Neutrophil (primary cell): ENCODE results near the gene TNRC6C.

Experiments
- H3K27ac ChIP-seq: fragments of 200-600 bp; sonication (generic); 2 replicates; pipeline ENCODE4 v1.5.1; 2016; ENCODE audit warnings: mild to moderate bottlenecking, moderate library complexity
- H3K27me3 ChIP-seq: fragments of 200-600 bp; sonication (generic); 2 replicates; pipeline ENCODE4 v1.6.0; 2016; ENCODE audit warnings: mild to moderate bottlenecking
- H3K36me3 ChIP-seq: fragments of 200-600 bp; sonication (generic); 2 replicates; pipeline ENCODE4 v1.5.1; 2017
- H3K4me1 ChIP-seq, 2 experiments: fragments of 200-600 bp in 1 of 2; sonication (generic) in 1 of 2; 1 replicate in 1 of 2; 2 replicates in 1 of 2; pipeline versions ENCODE4 v1.5.1 to v1.6.1; 2013 to 2016; ENCODE audit warnings: low read depth in 1 of 2, low read length in 1 of 2, mild to moderate bottlenecking in 1 of 2, moderate library complexity in 1 of 2; ENCODE audit not compliant: control insufficient read depth in 1 of 2, insufficient read depth in 1 of 2
- H3K4me3 ChIP-seq, 2 experiments: fragments of 200-600 bp in 1 of 2; sonication (generic) in 1 of 2; 1 replicate in 1 of 2; 2 replicates in 1 of 2; pipeline ENCODE4 v1.5.1; 2013 to 2016; ENCODE audit warnings: low read depth in 1 of 2, low read length in 1 of 2, mild to moderate bottlenecking in 1 of 2, moderate library complexity in 1 of 2
- H3K9me3 ChIP-seq: fragments of 200-600 bp; sonication (generic); 2 replicates; pipeline ENCODE4 v1.5.1; 2016
- TF ChIP-seq, protein P1 (sequence below): fragments of 200-600 bp; sonication (generic); IDR thresholded peaks from 2 replicates; pipeline ENCODE4 v1.5.1; 2016; ENCODE audit warnings: antibody characterized with exemption

TNRC6C gene

DNA sequence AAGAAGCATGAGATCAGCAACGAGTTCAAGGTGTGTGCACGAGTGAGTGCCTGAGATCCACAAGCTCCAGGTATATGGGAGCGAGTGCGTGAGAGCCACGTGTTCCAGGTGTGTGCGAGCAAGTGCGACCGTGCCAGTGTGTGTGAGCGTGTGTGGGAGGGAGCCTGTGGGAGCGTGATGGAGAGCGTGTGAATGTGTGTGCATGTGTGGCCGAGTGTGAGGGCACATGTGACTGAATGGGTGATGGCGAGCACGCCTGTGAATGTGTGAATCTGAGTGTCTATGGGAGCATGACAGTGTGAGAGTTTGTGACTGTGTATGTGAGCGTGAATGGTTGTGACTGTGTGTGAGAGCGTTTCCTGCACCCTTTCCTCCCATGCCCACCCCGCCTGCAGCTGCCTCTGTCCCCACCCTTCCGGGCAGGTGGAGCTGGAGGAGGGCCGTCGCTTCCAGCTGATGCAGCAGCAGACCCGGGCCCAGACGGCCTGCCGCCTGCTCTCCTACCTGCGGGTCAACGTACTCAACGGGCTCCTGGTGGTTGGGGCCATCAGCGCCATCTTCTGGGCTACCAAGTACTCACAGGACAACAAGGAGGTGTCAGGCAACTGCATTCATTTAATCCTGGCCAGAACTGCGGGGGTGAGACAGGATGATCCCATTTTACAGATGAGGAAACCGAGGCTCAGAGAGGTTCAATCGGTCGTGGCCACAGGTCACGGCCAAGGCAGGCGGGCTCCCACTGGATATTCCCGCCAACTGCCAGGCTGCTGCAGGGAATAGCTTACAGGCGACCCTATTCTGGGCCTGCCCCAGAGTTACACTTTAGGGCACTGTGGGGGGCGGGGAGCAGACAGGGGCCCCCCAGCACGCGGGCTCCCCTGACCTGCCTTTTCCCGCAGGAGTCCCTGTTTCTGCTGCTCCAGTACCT is 175.7 kb downstream of the TNRC6C start:
- peaks cover 95 to 96% of the 10 kb centered on the region in 2 experiments for H3K4me1 ChIP-seq
- peak overlapping the region; percentile 4 to 87 for H3K4me3 ChIP-seq
- H3K36me3 ChIP-seq = peaks cover 54% of the 10 kb centered on the region
- TF ChIP-seq, protein P1, sequence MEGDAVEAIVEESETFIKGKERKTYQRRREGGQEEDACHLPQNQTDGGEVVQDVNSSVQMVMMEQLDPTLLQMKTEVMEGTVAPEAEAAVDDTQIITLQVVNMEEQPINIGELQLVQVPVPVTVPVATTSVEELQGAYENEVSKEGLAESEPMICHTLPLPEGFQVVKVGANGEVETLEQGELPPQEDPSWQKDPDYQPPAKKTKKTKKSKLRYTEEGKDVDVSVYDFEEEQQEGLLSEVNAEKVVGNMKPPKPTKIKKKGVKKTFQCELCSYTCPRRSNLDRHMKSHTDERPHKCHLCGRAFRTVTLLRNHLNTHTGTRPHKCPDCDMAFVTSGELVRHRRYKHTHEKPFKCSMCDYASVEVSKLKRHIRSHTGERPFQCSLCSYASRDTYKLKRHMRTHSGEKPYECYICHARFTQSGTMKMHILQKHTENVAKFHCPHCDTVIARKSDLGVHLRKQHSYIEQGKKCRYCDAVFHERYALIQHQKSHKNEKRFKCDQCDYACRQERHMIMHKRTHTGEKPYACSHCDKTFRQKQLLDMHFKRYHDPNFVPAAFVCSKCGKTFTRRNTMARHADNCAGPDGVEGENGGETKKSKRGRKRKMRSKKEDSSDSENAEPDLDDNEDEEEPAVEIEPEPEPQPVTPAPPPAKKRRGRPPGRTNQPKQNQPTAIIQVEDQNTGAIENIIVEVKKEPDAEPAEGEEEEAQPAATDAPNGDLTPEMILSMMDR = peak; percentile 86
- no peaks in the 10 kb centered on the region for H3K9me3 ChIP-seq
- H3K27me3 ChIP-seq = no peaks in the 10 kb centered on the region
- peak overlapping the region; percentile 98 for H3K27ac ChIP-seq

DNA sequence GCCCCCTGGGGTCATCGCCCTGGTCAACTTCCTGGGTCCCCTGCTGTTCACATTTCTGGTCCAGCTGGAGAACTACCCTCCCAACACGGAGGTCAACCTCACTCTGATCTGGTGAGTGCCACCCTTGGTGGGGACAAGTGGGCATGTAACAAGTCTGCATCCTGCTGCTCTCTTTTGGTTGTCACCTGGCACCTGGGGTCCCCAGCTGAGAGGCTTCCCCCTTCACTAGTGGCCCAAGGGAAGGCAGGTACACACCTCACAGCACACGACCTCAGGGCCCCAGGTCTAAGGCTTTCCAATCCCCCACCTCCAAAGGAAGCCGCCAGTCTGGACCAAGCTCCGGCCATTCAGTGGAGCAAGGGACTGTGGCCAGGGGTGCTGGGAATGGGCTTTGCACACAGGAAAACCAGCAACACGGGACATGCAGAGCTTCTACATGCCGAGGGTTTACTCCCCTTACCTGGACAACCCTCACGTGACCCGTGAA is 176.4 kb downstream of the TNRC6C start:
- TF ChIP-seq, protein P1 = no peak
- peak overlapping the region in 1 of 2 experiments; percentile 87 for H3K4me3 ChIP-seq
- H3K4me1 ChIP-seq = peaks cover 95 to 96% of the 10 kb centered on the region in 2 experiments
- no peaks in the 10 kb centered on the region for H3K9me3 ChIP-seq
- H3K36me3 ChIP-seq = peaks cover 54% of the 10 kb centered on the region
- H3K27me3 ChIP-seq = no peaks in the 10 kb centered on the region
- peak overlapping the region; percentile 98 for H3K27ac ChIP-seq

DNA sequence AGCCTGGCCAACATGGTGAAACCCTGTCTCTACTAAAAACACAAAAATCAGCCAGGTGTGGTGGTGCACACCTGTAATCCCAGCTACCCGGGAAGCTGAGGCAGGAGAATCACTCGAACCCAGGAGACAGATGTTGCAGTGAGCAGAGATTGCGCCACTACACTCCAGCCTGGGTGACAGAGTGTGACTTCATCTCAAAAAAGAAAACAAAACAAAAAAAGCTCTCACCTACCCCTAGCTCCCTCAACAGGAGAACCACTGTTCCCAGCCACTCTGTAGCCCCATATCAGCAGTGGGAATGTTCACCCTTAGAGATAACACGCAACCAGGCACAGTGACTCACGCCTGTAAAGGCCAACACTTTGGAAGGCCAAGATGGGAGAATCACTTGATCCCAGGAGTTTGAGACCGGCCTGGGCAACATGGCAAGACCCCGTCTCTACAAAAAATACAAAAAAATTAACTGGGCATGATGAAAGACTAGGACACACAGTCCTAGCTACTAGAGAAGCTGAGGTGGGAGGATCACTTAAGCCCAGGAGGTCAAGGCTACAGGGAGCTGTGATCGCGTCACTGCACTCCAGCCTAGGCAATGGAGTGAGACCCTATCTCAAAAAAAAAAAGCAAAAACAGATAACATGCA is 177.5 kb downstream of the TNRC6C start:
- Histone ChIP-seq H3K9me3 (no peaks in the 10 kb centered on the region), H3K4me1 (peaks cover 93 to 98% of the 10 kb centered on the region in 2 experiments), H3K4me3 (no peak overlapping the region), H3K27me3 (no peaks in the 10 kb centered on the region), H3K27ac (peak overlapping the region; percentile 98), H3K36me3 (peaks cover 58% of the 10 kb centered on the region)
- TF ChIP-seq, protein P1 = no peak

DNA sequence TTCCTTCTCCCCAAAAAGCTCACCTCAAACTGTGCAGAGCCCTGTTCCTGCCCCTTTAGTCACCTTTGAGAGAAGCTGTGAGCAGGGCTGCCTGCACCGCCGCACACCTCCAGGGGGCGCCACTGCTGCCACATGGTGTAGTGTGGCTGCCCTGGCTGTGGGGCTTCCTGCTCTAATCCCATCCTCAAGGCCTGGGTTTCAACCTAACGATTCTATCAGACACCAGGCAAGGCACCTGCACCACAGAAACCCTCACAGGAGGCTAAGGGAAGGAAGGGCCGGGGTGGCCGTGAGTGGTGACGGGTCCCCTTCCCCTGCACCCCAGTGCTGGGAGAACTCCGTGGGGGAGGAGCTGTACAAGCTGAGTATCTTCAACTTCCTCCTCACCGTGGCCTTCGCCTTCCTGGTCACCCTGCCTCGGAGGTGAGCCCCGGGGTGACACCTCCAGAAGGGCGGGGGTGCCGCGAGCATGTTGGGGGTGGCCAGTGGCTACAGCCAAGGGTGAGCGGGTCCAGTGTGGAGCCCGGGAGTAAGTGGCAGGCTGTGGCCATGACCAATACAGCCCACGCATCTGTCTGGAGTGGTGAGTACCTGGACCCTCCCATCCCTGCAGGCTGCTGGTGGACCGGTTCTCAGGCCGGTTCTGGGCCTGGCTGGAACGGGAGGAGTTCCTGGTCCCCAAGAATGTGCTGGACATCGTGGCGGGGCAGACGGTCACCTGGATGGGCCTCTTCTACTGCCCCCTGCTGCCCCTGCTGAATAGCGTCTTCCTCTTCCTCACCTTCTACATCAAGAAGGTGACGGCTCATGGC is 179.1 kb downstream of the TNRC6C start:
- Histone ChIP-seq H3K4me1 (peaks cover 96 to 99% of the 10 kb centered on the region in 2 experiments), H3K36me3 (peaks cover 73% of the 10 kb centered on the region), H3K27ac (peak overlapping the region; percentile 98), H3K4me3 (peak overlapping the region; percentile 45 to 51), H3K9me3 (no peaks in the 10 kb centered on the region), H3K27me3 (no peaks in the 10 kb centered on the region)
- TF ChIP-seq, protein P1 = peak; percentile 53
